HG03571 (cell line): ENCODE data around the gene CNN2.

Experiments
- ATAC-seq: cut with Tn5 transposase; IDR thresholded peaks from one replicate; pipeline ENCODE4 v1.9.1; 2021; ENCODE audit not compliant: unreplicated experiment

CNN2 gene

GRCh38 chr19:995051-995827, 31.2 kb upstream of the CNN2 start:
- ATAC-seq, result no peak

- no peak for ATAC-seq
Observed at GRCh38 chr19:996051-996838, 30.2 kb upstream of the CNN2 start.

- no peak for ATAC-seq
Observed at GRCh38 chr19:998064-998463, 28.3 kb upstream of the CNN2 start.

DNA sequence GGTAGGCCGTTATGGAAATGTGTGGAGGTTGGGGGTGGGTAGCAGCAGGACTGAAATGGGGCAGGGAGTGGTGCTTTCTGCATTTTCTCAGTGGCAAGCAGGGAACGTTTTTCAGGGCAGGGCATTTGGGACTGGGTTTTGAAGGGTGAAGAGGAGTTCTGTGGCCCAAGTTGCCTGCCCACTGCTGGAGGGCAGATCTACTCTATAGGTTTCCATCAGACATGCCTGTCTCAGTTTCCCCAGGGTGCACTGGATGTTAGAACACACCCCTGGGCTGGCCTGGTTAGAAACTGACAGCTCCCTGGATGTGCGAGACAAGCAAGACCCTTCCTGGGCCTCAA, 27.1 kb upstream of the CNN2 start:
- ATAC-seq, result no peak

- ATAC-seq, result no peak
Observed at GRCh38 chr19:1000095-1000494, 26.3 kb upstream of the CNN2 start, which contains the start of gene GRIN3B. Gene GRIN3B, plus strand, starts transcription at chr19:1000419. Its CDS starts 19 bp downstream, at chr19:1000438.

- ATAC-seq, result no peak
Observed at GRCh38 chr19:1000591-1001537, 25.5 kb upstream of the CNN2 start.

- no peak for ATAC-seq
Observed at GRCh38 chr19:1001538-1002166, 24.8 kb upstream of the CNN2 start.

DNA sequence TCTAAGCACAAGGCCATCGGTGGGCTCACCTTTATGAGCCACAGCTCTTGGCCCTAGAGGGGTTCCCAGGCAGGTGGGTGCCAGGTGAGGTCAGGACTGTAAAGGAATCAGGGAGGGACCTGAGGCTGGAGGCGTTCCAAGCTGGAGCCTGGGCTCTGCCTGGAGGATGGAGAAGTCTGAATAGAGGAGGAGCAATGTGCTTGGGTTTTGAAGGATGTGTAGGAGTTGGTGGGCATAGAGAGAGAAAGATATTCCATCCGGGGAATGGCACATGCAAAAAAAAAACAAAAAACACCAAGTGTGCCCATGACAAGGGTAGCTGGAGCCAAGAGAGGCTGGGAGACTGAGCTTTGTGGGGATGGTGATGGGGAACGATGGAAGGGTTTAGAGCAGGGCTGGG, 23.8 kb upstream of the CNN2 start:
- ATAC-seq, result no peak

- no peak for ATAC-seq
Observed at GRCh38 chr19:1003283-1003682, 23.1 kb upstream of the CNN2 start.

DNA sequence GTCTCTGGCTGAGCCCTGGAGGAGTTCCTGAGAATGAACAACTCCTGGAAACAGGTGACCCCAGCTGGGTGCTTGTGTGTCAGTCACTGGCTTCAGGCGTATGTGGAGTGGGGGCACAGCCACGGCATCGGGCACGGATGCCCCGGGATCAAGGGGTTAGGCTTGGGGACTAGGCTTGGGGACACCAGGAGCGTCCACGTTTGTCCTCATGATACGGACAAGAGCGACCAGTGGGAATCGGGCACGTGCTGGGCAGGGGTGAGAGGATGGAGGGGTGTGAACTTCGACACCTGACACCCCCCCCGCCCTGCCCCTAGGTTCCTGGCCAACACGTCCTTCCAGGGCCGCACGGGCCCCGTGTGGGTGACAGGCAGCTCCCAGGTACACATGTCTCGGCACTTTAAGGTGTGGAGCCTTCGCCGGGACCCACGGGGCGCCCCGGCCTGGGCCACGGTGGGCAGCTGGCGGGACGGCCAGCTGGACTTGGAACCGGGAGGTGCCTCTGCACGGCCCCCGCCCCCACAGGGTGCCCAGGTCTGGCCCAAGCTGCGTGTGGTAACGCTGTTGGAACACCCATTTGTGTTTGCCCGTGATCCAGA, 22.1 kb upstream of the CNN2 start:
- ATAC-seq, result no peak

DNA sequence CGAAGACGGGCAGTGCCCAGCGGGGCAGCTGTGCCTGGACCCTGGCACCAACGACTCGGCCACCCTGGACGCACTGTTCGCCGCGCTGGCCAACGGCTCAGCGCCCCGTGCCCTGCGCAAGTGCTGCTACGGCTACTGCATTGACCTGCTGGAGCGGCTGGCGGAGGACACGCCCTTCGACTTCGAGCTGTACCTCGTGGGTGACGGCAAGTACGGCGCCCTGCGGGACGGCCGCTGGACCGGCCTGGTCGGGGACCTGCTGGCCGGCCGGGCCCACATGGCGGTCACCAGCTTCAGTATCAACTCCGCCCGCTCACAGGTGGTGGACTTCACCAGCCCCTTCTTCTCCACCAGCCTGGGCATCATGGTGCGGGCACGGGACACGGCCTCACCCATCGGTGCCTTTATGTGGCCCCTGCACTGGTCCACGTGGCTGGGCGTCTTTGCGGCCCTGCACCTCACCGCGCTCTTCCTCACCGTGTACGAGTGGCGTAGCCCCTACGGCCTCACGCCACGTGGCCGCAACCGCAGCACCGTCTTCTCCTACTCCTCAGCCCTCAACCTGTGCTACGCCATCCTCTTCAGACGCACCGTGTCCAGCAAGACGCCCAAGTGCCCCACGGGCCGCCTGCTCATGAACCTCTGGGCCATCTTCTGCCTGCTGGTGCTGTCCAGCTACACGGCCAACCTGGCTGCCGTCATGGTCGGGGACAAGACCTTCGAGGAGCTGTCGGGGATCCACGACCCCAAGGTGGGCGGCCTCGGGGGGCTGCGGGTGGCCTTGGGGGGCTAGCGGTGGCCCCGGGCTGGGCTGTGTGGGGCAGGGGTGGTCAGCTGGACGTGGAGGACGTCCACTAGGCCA, 21.4 kb upstream of the CNN2 start:
- no peak for ATAC-seq

DNA sequence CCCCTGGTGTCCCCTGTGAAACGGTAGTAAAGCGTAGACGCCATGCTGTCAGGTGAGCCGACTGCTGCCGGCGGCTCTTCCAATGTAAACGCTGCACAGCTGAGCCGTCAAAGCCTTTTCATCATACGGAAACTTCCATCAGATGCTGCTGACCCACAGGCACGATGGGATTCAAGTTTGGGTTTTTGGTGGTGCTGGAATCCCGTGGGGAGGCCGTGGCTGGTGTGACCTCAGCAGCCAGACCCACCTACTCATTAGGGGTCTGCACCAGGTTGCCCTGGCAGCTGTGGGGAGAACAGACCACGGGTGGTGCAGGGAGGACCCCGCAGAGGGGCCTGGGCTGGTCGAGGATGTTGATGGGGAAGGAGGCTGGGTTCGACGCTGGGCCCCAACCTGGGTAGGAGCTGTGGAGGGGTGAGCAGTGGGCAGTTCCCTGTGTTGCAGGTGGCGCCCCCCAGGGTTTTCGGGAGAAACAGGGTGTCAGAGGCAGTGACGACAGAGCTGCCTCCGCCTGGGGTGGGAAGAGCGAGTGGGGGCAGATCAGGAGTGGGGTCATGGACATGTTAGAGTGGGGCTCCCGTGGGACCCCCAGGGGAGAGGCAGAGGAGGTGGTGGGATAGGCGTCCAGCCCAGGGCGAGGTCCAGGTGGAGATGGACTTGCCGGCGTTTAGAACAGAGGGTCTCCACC, 19.6 kb upstream of the CNN2 start:
- no peak for ATAC-seq

DNA sequence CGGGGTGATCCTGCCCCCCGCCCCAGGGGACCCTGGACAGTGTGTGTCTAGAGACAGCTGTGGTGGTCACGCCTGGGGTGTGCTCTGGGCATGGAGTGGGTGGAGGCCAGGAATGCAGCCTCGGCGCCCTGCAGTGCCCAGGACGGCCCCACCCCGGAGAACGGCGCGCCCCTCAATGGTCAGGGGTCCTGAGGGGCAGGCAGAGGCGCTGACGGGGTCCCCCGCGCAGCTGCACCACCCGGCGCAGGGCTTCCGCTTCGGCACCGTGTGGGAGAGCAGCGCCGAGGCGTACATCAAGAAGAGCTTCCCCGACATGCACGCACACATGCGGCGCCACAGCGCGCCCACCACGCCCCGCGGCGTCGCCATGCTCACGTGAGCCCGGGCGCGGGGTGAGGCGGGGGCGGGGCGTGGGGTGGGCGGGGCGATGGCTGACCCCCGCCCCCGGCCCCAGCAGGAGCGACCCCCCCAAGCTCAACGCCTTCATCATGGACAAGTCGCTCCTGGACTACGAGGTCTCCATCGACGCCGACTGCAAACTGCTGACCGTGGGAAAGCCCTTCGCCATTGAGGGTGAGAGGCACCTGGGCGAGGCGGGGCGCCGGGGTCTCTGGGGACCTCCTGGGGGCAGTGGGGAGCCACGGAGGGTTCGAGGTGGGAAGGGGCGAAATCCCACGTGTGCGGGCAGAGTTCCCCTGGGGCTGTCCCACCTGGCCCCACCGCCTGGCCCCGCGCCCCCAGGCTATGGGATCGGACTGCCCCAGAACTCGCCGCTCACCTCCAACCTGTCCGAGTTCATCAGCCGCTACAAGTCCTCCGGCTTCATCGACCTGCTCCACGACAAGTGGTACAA, 18.8 kb upstream of the CNN2 start:
- ATAC-seq, result no peak

DNA sequence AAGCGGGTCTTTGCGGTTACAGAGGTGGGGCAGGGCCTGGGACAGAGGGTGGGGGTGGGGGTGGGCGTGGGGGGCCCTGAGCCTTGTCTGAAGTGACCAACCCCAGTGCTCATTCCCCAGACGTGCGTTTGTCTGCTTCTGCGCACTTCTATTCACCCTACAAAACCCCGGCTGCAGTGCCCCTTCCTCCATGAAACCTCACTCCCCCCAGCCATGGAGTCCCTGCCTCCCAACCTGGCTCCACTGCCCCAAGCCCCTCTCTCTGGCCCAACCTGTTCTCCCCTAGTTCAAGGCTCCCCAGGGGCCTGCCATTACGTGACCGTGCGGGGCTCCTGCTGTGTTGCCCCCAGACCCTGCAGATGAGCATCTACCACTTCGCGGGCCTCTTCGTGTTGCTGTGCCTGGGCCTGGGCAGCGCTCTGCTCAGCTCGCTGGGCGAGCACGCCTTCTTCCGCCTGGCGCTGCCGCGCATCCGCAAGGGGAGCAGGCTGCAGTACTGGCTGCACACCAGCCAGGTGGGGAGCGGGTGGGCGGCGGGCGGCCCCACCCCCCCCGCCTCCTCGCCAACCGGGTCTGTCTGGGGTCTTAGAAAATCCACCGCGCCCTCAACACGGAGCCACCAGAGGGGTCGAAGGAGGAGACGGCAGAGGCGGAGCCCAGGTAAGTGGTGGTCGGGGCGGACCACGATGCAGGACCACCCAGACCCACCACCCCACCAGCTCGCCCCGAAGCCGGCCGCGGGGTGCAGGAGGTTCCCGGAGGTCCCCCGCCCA, 18.0 kb upstream of the CNN2 start:
- ATAC-seq, result no peak

DNA sequence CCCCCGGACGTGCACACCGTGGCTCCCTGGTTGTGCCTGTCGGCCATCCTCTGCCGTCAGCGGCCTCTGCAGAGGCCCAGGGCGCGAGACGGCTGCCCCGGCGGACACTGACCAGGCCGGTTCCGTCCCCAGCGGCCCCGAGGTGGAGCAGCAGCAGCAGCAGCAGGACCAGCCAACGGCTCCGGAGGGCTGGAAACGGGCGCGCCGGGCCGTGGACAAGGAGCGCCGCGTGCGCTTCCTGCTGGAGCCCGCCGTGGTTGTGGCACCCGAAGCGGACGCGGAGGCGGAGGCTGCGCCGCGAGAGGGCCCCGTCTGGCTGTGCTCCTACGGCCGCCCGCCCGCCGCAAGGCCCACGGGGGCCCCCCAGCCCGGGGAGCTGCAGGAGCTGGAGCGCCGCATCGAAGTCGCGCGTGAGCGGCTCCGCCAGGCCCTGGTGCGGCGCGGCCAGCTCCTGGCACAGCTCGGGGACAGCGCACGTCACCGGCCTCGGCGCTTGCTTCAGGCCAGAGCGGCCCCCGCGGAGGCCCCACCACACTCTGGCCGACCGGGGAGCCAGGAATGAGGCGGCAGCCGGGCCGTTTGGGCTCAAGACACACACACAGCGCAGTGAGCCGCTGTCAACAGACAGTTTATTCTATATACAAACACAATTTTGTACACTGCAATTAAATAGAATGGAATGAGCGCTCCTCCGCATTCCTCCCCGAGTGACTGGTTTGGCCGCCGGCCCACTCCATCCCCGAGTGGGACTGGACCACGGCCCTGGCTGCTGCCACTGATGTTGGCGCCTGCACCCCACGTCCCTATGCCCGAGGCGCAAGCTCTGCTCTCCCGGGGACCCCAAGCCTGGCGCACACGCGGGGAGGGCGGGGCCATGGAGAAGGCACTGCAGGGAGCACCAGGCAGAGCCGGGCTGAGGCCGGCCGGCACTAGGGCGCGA, 17.1 kb upstream of the CNN2 start:
- ATAC-seq, result no peak

DNA sequence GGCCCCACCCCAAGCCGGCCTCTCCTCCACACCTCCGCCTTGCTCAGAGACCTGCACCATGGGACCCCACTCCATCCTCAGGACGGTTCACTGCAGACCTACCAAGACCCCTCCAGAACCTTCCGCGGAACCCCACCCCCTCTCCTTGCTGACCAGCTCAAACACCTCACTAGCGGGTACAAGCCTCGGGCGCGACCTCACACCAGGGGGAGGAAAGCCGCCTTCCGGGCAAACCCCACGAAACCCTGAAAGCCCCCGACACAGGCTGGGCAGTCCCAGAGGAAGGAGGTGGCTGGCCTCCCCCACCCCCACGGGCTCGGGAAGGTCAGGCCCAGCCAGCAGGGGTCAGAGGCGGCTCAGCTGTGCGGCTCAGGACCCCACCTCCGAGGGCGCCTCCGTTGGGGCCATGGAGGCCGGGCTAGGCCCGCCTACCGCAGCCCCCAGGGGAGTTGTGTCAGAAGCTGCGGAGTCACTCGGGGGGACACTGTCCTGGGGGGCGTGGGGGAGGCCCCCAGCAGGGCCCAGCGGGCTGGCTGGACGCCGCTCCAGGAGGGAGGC, 16.3 kb upstream of the CNN2 start:
- ATAC-seq, result no peak
